ENCODE data around the gene EMSY. TPM values are rescaled to one million over a fixed set of nuclear protein-coding genes. Genes with fewer than 3 reads are reported as not detected.

EMSY gene
- total RNA-seq, 2 donors from 2014 or later = 25.3 to 34.6 TPM

DNA sequence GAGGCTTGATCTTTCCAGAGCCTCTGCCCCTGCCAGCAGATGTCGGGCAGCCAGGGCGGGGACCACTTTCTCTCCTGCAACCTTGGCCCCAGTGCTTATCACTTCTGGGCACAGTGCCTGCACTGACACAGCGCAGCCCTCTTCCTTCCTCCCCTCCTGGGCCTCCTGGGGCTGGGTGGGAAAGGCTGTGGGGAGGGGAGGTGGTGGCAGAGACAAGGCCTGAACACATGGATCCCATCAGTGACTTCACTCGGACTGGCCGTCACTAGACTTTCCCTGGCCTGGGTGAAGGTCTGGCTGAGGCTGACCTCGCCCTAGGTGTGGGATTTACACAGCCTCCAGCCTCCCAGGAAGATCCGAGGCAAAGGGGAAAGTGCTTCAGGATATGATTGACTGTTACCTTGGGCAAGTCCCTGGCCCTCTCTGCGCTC is 157.6 kb downstream of the EMSY start:
- Mint-ChIP-seq H3K36me3 (ENCODE audit: low read depth) (peaks cover 5% of the 10 kb centered on the region), H3K4me3 (no peak overlapping the region), H3K27me3 (no peaks in the 10 kb centered on the region), H3K27ac (no peak overlapping the region), H3K4me1 (peaks cover 3% of the 10 kb centered on the region)
- no peak for DNase-seq
- no peak for ATAC-seq
- no peaks in the 10 kb centered on the region for H3K9me3 ChIP-seq (ENCODE audit: control insufficient read depth, low read length, poor library complexity, severe bottlenecking)

Other genes starting within 250 kb of the EMSY start
- 1 to 10 TPM in 1 of 2 donors, under 1 TPM in 1; 0.57 to 2.1 TPM for gene WNT11, start 238.5 kb upstream of the EMSY start, total RNA-seq
- gene THAP12, start 63.9 kb upstream of the EMSY start, total RNA-seq = 10 to 100 TPM; 53.1 to 60.8 TPM
- 1 to 10 TPM; 1.7 to 2.5 TPM for gene GVQW3, start 63.7 kb upstream of the EMSY start, total RNA-seq
- 10 to 100 TPM in 1 of 2 donors, 1 to 10 TPM in 1; 3.2 to 11.5 TPM for gene LRRC32, start 225.7 kb downstream of the EMSY start, total RNA-seq

Measured in T-helper 17 cell (primary cell).